Activated CD4-positive, alpha-beta T cell treated with anti-CD3 and anti-CD28 coated beads for 36 hours (primary cell): ENCODE results near the gene FLT3LG. TPM values are rescaled to one million over a fixed set of nuclear protein-coding genes. Genes with fewer than 3 reads are reported as not detected.
"Not testable (repeated sequence)": the region's sequence is repeated elsewhere in the genome, so short reads cannot be mapped to it uniquely, and the experiment has no call there.

Experiments used
- ATAC-seq: fragments of 200-7000 bp; cut with Tn5 transposase; one replicate; pipeline ENCODE4 v1.10.0; 2021; ENCODE audit warnings: mild to moderate bottlenecking, moderate library complexity
- CTCF ChIA-PET: fragments of 350-600 bp; sonication (Branson Sonifier 250); formaldehyde crosslinking; loops from one replicate; lab custom pipeline; 2021; ENCODE audit warnings: antibody characterized with exemption; lab: Charles Lee
- POLR2A ChIA-PET: fragments of 350-600 bp; sonication (Branson Sonifier 250); formaldehyde crosslinking; loops from one replicate; lab custom pipeline; 2021; ENCODE audit warnings: antibody characterized with exemption, inconsistent platforms; lab: Charles Lee
- DNase-seq: peaks from one replicate; pipeline ENCODE4 v3.0.0-alpha.2; 2020
- H3K27ac Mint-ChIP-seq: one replicate; pipeline ENCODE4 v1.8.0; 2021; ENCODE audit warnings: mixed read lengths
- H3K27me3 Mint-ChIP-seq: one replicate; pipeline ENCODE4 v1.8.0; 2021; ENCODE audit warnings: mixed read lengths
- H3K36me3 Mint-ChIP-seq: one replicate; pipeline ENCODE4 v1.8.0; 2021; ENCODE audit warnings: low read depth, mixed read lengths
- H3K4me1 Mint-ChIP-seq: one replicate; pipeline ENCODE4 v1.8.0; 2021; ENCODE audit warnings: mixed read lengths
- H3K4me3 Mint-ChIP-seq: one replicate; pipeline ENCODE4 v1.8.0; 2021; ENCODE audit warnings: mild to moderate bottlenecking, moderate library complexity, mixed read lengths
- H3K9me3 Mint-ChIP-seq: one replicate; pipeline ENCODE4 v1.8.0; 2021; ENCODE audit warnings: low read depth, mixed read lengths
- intact Hi-C, 2 experiments: fragments of 100-400 bp; cut with DNase I in 1 of 2; cut with micrococcal nuclease in 1 of 2; formaldehyde crosslinking; loops; one replicate each; pipeline versions ENCODE4 v1.14.2 to v1.15.1; 2022 to 2024; cut with DNase I, micrococcal nuclease
- total RNA-seq, 2 experiments: library from RNA; stranded (reverse); gene quantifications; one replicate each; pipeline ENCODE4 v1.2.3, GENCODE V29; 2021

Gene FLT3LG
- total RNA-seq, 2 experiments from 2014 or later, result 38.6 to 43.2 TPM

- ATAC-seq (peak; percentile 13), DNase-seq (peak; percentile 76)
- H3K27ac Mint-ChIP-seq, result no peak within 1 kb of the TSS
- ChIA-PET CTCF (interaction anchor here (0.6 to 1.9 kb wide), 5 partner anchors 12 to 635 kb away, joined by 3 to 5 read pairs (median 3); no protein-coding TSS in a partner anchor), POLR2A (no interaction called here)
- intact Hi-C loops, result loop anchor here in 1 of 2 experiments (5.0 kb wide), 1 partner anchor 34 kb away; no protein-coding TSS in a partner anchor
- H3K27me3 Mint-ChIP-seq, result peaks cover 56% of the 10 kb centered on the region
- H3K4me3 Mint-ChIP-seq, result peak within 1 kb of the TSS; percentile 73
- no peaks in the 10 kb centered on the region for H3K36me3 Mint-ChIP-seq
- peaks cover 31% of the 10 kb centered on the region for H3K4me1 Mint-ChIP-seq
- no peaks in the 10 kb centered on the region for H3K9me3 Mint-ChIP-seq
Measured at GRCh38 chr19:49441210-49441959, 32.6 kb upstream of the FLT3LG start, which contains the start of gene SLC17A7. SLC17A7 (minus strand) TSS chr19:49441527; CDS start chr19:49441379, 148 bp downstream.

GRCh38 chr19:49441960-49442350 is 32.1 kb upstream of the FLT3LG start:
- Mint-ChIP-seq H3K27ac (no peak overlapping the region), H3K4me3 (peak overlapping the region; percentile 73), H3K36me3 (peaks cover 5% of the 10 kb centered on the region), H3K9me3 (no peaks in the 10 kb centered on the region), H3K27me3 (peaks cover 53% of the 10 kb centered on the region), H3K4me1 (peaks cover 28% of the 10 kb centered on the region)
- ATAC-seq (no peak), DNase-seq (no peak)
- ChIA-PET POLR2A (no interaction called here), CTCF (interaction anchor here (0.6 to 1.9 kb wide), 5 partner anchors 12 to 636 kb away, joined by 3 to 5 read pairs (median 3); no protein-coding TSS in a partner anchor)
- intact Hi-C loops, result loop anchor here (2.0 to 5.0 kb wide), 7 partner anchors 35 to 703 kb away; partner anchors contain the start of genes C19orf73 (in 1 of the 2), PPFIA3 (in 1 of the 2), PRMT1 (in 1 of the 2) and RPS11 (in 1 of the 2)

DNA sequence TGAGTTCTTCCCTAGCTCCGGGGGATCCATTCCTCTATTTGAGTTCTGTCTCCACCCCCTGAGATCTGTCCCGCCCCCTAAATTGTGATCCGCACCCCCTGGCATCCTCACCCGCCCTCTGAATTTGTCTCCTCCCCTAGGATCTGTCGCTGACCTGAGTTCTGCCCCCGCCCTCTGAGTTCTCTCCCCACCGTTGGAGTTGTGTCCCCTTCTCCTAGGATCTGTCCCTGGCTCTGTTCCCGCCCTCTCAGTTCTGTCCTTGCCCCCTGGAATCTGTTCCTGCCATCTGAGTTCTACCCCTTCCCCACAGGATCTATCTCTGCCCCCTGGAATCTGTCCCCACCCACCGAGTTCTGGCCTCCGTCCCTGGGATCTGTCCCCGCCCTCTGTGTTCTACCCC is 31.7 kb upstream of the FLT3LG start:
- ATAC-seq (no peak), DNase-seq (peak; percentile 54)
- H3K9me3 Mint-ChIP-seq, result no peaks in the 10 kb centered on the region
- intact Hi-C loops, result loop anchor here (2.0 to 5.0 kb wide), 7 partner anchors 35 to 704 kb away; partner anchors contain the start of genes C19orf73 (in 1 of the 2), PPFIA3 (in 1 of the 2), PRMT1 (in 1 of the 2) and RPS11 (in 1 of the 2)
- H3K36me3 Mint-ChIP-seq, result peaks cover 6% of the 10 kb centered on the region
- ChIA-PET POLR2A (interaction anchor here (0.5 kb wide), 1 partner anchor 585 kb away, joined by 4 read pairs; no protein-coding TSS in a partner anchor), CTCF (interaction anchor here (0.6 to 1.9 kb wide), 5 partner anchors 12 to 50 kb away, joined by 3 to 5 read pairs (median 3); no protein-coding TSS in a partner anchor)
- no peak overlapping the region for H3K27ac Mint-ChIP-seq
- H3K4me1 Mint-ChIP-seq, result peaks cover 28% of the 10 kb centered on the region
- H3K4me3 Mint-ChIP-seq, result peak overlapping the region; percentile 73
- peaks cover 49% of the 10 kb centered on the region for H3K27me3 Mint-ChIP-seq

DNA sequence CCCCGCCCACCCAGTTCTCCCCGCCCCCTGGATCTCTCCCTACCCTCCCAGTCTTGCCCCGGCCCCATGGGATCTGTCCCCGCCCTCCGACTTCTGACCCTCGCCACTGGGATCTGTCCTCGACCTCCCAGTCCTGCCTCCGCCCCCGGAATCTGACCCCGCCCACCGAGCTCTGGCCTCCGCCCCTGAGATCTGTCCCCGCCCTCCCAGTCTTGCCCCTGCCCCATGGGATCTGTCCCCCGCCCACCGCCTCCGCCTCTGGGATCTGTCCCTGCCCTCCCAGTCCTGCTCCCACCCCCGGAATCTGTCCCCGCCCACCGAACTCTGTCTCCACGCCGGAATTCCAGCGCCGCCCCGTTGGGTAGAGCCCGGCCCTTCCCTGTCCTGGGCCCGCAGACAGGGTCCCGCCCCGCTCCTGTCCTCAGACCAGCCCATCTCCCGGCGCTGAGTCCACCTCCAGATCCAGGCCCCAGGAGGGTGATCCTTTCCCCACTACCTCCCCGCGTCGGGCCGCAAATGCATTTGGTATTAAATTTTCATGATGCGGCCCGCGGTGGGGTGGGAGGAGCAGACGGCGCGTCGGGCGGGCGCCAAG is 31.1 kb upstream of the FLT3LG start:
- no peaks in the 10 kb centered on the region for H3K9me3 Mint-ChIP-seq
- CTCF ChIA-PET, result interaction anchor here (0.7 to 1.9 kb wide), 4 partner anchors 13 to 51 kb away, joined by 3 to 5 read pairs (median 4); no protein-coding TSS in a partner anchor
- H3K36me3 Mint-ChIP-seq, result peaks cover 11% of the 10 kb centered on the region
- peaks cover 44% of the 10 kb centered on the region for H3K27me3 Mint-ChIP-seq
- no peak overlapping the region for H3K27ac Mint-ChIP-seq
- peaks cover 28% of the 10 kb centered on the region for H3K4me1 Mint-ChIP-seq
- ATAC-seq, result peak; percentile 13
- POLR2A ChIA-PET, result interaction anchor here (0.5 kb wide), 1 partner anchor 584 kb away, joined by 4 read pairs; no protein-coding TSS in a partner anchor
- intact Hi-C loops, result loop anchor here (1.0 to 5.0 kb wide), 17 partner anchors 8 to 704 kb away; partner anchors contain the start of genes FLT3LG (in 2 of the 2), PIH1D1 (in 2 of the 2), C19orf73 (in 1 of the 2) and DKKL1 (in 1 of the 2)
- DNase-seq, result peak; percentile 84
- H3K4me3 Mint-ChIP-seq, result peak overlapping the region; percentile 73

DNA sequence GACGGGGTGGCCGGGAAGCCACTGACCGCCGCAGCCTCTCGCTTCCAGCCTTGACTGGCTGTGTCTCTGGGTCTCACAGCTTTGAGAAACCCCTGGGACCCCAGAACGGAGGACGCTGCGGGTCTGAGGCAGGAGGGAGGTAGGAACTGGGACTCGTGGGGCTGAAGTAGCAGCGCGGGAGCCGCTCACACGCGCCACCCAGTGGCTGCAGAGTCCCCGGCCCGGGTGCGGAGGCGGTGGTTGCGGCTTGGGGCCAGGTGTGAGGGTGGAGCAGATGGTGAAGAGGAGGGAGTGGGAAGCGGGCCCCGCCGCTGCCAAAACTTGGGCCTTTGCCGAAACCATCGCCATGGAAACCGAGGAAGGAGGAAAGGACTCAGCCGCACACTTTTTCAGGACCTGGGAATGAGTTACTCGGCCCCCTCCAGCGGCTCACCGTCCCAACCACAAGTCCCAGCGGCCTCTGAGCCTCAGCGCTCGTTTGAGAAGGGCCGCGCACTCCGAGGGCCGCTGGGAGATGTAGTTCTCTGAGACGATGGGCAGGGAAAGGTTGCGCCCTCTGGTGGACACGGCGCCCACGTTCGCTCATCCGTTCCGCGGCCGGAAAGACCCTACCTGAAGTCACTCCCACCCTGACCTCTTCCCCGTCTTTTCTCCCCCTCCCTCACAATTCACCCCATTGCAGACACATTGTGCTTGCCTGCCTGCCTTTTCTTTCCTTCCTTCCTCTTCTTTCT is 30.5 kb upstream of the FLT3LG start:
- ATAC-seq (peak; percentile 91), DNase-seq (peak; percentile 97)
- no peaks in the 10 kb centered on the region for H3K9me3 Mint-ChIP-seq
- H3K27ac Mint-ChIP-seq, result peak overlapping the region; percentile 83
- ChIA-PET CTCF (interaction anchor here (0.6 to 1.9 kb wide), 4 partner anchors 22 to 96 kb away, joined by 3 to 5 read pairs (median 3); no protein-coding TSS in a partner anchor), POLR2A (no interaction called here)
- H3K4me1 Mint-ChIP-seq, result peaks cover 33% of the 10 kb centered on the region
- intact Hi-C loops, result loop anchor here (1.0 to 5.0 kb wide), 17 partner anchors 8 to 705 kb away; partner anchors contain the start of genes FLT3LG (in 2 of the 2), PIH1D1 (in 2 of the 2), C19orf73 (in 1 of the 2) and DKKL1 (in 1 of the 2)
- H3K4me3 Mint-ChIP-seq, result peak overlapping the region; percentile 73
- peaks cover 17% of the 10 kb centered on the region for H3K36me3 Mint-ChIP-seq
- peaks cover 37% of the 10 kb centered on the region for H3K27me3 Mint-ChIP-seq

DNA sequence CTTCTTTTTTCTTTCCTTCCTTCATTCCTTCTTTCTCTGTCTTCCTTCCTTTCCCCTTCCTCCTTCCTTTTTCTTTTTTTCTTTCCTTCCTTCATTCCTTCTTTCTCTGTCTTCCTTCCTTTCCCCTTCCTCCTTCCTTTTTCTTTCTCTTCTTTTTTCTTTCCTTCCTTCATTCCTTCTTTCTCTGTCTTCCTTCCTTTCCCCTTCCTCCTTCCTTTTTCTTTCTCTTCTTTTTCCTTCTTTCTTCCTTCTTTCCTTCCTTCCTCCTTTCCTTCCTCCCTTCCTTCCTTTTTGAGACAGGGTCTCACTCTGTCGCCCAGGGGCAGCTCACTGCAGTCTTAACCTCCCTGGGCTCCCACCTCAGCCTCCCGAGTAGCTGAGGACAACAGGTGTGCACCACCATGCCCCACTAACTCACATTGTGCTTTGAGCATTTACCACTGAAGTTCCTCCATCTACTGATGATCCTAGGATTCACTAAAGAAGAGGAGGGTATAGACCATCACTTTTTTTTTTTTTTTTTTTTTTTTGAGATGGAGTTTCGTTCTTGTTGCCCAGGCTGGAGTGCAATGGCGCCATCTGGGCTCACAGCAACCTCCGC is 29.8 kb upstream of the FLT3LG start:
- H3K4me1 Mint-ChIP-seq, result peaks cover 37% of the 10 kb centered on the region
- CTCF ChIA-PET, result interaction anchor here (0.7 to 2.3 kb wide), 4 partner anchors 10 to 52 kb away, joined by 3 to 7 read pairs (median 4); partner anchors contain the start of gene FLT3LG
- POLR2A ChIA-PET, H3K9me3 Mint-ChIP-seq, ATAC-seq, DNase-seq: not testable (repeated sequence)
- H3K36me3 Mint-ChIP-seq, result peaks cover 22% of the 10 kb centered on the region
- H3K4me3 Mint-ChIP-seq, result peak overlapping the region; percentile 73
- peaks cover 31% of the 10 kb centered on the region for H3K27me3 Mint-ChIP-seq
- H3K27ac Mint-ChIP-seq, result peak overlapping the region; percentile 42
- intact Hi-C loops, result loop anchor here in 1 of 2 experiments (5.0 kb wide), 1 partner anchor 37 kb away; no protein-coding TSS in a partner anchor

DNA sequence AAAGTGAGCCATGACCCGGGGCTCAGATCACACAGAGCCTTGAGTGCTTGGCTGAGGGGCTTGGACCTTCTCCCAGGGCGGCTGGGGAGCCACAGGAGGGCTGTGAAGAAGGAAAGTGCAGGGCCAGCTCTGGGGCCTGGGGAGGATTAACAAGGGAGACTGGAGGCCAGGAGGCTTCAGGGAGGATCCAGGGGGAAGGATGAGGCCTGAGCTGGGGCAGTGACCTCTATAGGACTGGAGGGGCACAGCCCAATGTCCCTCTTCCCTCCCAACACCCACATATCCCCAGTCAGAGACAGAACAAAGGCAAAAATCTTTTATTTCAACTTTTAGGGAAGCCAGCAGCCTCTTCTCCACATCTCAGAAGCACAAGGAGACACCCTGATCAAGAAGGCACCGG is 28.0 kb upstream of the FLT3LG start:
- Mint-ChIP-seq H3K27ac (no peak overlapping the region), H3K4me3 (no peak overlapping the region), H3K9me3 (no peaks in the 10 kb centered on the region), H3K27me3 (peaks cover 14% of the 10 kb centered on the region), H3K4me1 (peaks cover 46% of the 10 kb centered on the region), H3K36me3 (peaks cover 35% of the 10 kb centered on the region)
- ATAC-seq, result no peak
- ChIA-PET CTCF (interaction anchor here (0.6 to 2.3 kb wide), 7 partner anchors 24 to 1167 kb away, joined by 3 to 7 read pairs (median 3); partner anchors contain the start of gene FLT3LG), POLR2A (no interaction called here)
- no peak for DNase-seq
- intact Hi-C loops, result no loop called here

- Mint-ChIP-seq H3K4me3 (no peak overlapping the region), H3K27me3 (peaks cover under 1% of the 10 kb centered on the region), H3K4me1 (peaks cover 40% of the 10 kb centered on the region), H3K9me3 (no peaks in the 10 kb centered on the region), H3K27ac (peak overlapping the region; percentile 47), H3K36me3 (peaks cover 43% of the 10 kb centered on the region)
- POLR2A ChIA-PET, result interaction anchor here (0.6 kb wide), 2 partner anchors 164 to 185 kb away, joined by 3 read pairs; no protein-coding TSS in a partner anchor
- peak; percentile 59 for DNase-seq
- CTCF ChIA-PET, result interaction anchor here (0.8 to 1.2 kb wide), 2 partner anchors 13 to 23 kb away, joined by 4 read pairs; no protein-coding TSS in a partner anchor
- intact Hi-C loops, result no loop called here
- no peak for ATAC-seq
Measured at GRCh38 chr19:49447485-49448431, 26.3 kb upstream of the FLT3LG start.

- intact Hi-C loops, result no loop called here
- POLR2A ChIA-PET, result interaction anchor here (0.6 kb wide), 1 partner anchor 186 kb away, joined by 3 read pairs; no protein-coding TSS in a partner anchor
Measured at GRCh38 chr19:49448432-49448786, 25.6 kb upstream of the FLT3LG start.

More at GRCh38 chr19:49448432-49448786, 25.6 kb upstream of the FLT3LG start:
- no peak for DNase-seq
- peaks cover 42% of the 10 kb centered on the region for H3K4me1 Mint-ChIP-seq
- no peaks in the 10 kb centered on the region for H3K9me3 Mint-ChIP-seq
- H3K27me3 Mint-ChIP-seq, result no peaks in the 10 kb centered on the region
- CTCF ChIA-PET, result interaction anchor here (0.8 to 1.2 kb wide), 2 partner anchors 14 to 22 kb away, joined by 4 read pairs; no protein-coding TSS in a partner anchor
- peaks cover 44% of the 10 kb centered on the region for H3K36me3 Mint-ChIP-seq
- H3K4me3 Mint-ChIP-seq, result no peak overlapping the region
- peak overlapping the region; percentile 47 for H3K27ac Mint-ChIP-seq
- ATAC-seq, result no peak
